ENCODE measurements around the gene KDR.

The KDR gene

DNA sequence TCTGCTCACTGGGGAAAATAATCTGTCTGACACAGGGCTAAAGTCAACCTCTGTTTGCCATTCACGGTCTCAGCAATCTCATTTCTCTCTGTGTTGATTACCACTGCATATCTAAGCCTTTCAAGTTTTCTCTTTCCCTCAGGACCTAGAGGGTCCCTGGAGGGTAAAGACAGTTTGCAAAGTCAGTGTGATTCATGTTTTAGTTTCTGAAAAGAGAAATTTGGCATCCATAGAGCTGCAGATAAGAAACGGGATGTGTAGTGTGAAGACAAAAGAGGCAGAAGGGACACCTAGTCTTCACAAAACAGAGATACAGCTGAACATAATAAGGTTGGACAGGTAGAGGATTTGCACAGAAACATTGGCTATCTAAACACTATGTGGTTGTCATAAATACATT lies 34.5 kb upstream of the KDR start:
- H3K27ac ChIP-seq, result no peak overlapping the region
- TF ChIP-seq CTCF (IDR thresholded peaks at IDR 0.05) (no peak), ZFX (IDR thresholded peaks at IDR 0.05; ENCODE audit: borderline replicate concordance) (no peak)

DNA sequence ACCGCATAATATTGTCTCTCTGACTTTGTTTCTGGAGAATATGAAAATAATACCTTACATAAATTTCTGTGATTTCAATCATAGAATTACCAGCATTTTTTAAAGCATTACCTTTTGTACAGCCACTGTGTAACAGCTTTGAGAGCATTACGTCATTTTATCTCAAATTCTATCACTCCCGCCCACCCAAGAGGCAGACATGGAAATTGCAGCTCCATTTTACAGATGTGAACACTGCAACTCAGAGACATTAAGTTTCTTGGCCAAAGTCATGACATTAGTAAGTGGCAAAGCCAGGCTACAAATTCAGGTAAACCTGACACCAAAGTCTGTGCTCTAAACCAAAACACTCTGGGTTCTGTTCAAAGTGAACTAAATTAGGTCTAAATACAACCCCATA lies 33.6 kb upstream of the KDR start:
- TF ChIP-seq ZFX (IDR thresholded peaks at IDR 0.05; ENCODE audit: borderline replicate concordance) (no peak), CTCF (IDR thresholded peaks at IDR 0.05) (peak; percentile 13; the same call in 1 of the 2 replicates)
- H3K27ac ChIP-seq, result no peak overlapping the region

GRCh38 chr4:55157559-55158277 lies 32.3 kb upstream of the KDR start:
- TF ChIP-seq CTCF (IDR thresholded peaks at IDR 0.05) (no peak), ZFX (IDR thresholded peaks at IDR 0.05; ENCODE audit: borderline replicate concordance) (no peak)
- no peak overlapping the region for H3K27ac ChIP-seq

DNA sequence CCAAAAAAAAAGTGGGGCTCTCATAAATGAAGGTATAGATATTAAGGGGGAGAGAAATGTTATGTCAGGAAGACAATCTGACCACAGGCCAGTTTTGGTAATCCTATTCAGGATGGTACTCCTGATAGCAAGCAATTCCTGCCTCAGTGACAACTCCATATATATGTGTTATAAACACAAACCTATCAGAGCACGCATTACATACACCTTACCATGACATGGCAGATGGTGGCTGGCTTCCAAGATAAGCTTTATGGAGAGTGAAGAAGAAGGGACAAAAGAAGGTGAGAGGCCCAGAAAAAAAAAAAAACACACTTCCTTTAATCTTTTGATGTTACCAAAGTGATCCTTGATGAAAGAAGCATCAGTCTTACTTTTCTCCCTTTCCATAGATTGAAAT lies 29.5 kb upstream of the KDR start:
- TF ChIP-seq ZFX (IDR thresholded peaks at IDR 0.05; ENCODE audit: borderline replicate concordance) (no peak), CTCF (IDR thresholded peaks at IDR 0.05) (no peak)
- no peak overlapping the region for H3K27ac ChIP-seq

GRCh38 chr4:55154290-55154880 lies 29.0 kb upstream of the KDR start:
- H3K27ac ChIP-seq, result no peak overlapping the region
- TF ChIP-seq CTCF (IDR thresholded peaks at IDR 0.05), result no peak
- no peak for TF ChIP-seq ZFX (IDR thresholded peaks at IDR 0.05; ENCODE audit: borderline replicate concordance)

- H3K27ac ChIP-seq, result no peak overlapping the region
- TF ChIP-seq ZFX (IDR thresholded peaks at IDR 0.05; ENCODE audit: borderline replicate concordance) (no peak), CTCF (IDR thresholded peaks at IDR 0.05) (no peak)
Measured at GRCh38 chr4:55143858-55144257, 18.5 kb upstream of the KDR start.

GRCh38 chr4:55138367-55138766 lies 13.0 kb upstream of the KDR start:
- H3K27ac ChIP-seq, result no peak overlapping the region
- TF ChIP-seq CTCF (IDR thresholded peaks at IDR 0.05) (no peak), ZFX (IDR thresholded peaks at IDR 0.05; ENCODE audit: borderline replicate concordance) (no peak)

All from 22Rv1 (cell line).